ENCODE results near the gene CNNM3. TPM values are rescaled to one million over a fixed set of nuclear protein-coding genes. Genes with fewer than 3 reads are reported as not detected.

CNNM3 gene
- total RNA-seq, 1 donor from 2014 or later, result 27.5 TPM

DNA sequence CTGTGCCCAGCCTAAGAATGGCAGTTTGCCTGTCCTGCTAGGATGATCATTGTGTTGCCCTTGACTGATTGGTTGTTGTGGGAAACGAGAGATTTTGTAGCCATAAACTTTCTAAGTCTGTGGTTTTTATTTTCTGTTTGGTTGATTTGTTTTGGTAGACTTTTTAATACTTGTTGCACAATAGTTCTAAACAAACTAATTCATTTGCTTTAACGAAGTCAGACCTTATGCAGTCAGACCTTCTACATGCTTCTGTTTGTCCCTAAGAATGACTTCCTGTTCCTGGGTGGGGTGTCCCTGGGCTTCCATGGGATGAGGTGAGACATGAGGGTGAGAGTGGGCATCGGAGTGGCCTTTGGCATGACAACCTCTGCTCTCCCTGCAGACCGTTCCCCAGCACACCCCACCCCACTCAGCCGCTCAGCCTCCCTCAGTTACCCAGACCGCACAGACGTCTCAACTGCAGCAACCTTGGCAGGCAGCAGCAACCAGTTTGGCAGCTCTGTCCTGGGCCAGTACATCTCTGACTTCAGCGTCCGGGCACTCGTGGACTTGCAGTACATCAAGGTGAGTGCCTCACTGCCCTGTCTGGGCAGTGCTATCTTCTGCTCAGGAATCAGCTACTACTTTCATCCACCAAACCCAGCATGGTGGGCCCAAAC is 7.8 kb upstream of the CNNM3 start:
- Mint-ChIP-seq H3K27me3 (ENCODE audit: low read depth) (no peaks in the 10 kb centered on the region), H3K4me1 (no peaks in the 10 kb centered on the region), H3K27ac (no peak overlapping the region), H3K4me3 (no peak overlapping the region), H3K9me3 (no peaks in the 10 kb centered on the region), H3K36me3 (peaks cover 24% of the 10 kb centered on the region)
- no peak for DNase-seq (ENCODE audit: low spot score in 2 of 2, unreplicated experiment in 2 of 2)
- TF ChIP-seq, protein P1, sequence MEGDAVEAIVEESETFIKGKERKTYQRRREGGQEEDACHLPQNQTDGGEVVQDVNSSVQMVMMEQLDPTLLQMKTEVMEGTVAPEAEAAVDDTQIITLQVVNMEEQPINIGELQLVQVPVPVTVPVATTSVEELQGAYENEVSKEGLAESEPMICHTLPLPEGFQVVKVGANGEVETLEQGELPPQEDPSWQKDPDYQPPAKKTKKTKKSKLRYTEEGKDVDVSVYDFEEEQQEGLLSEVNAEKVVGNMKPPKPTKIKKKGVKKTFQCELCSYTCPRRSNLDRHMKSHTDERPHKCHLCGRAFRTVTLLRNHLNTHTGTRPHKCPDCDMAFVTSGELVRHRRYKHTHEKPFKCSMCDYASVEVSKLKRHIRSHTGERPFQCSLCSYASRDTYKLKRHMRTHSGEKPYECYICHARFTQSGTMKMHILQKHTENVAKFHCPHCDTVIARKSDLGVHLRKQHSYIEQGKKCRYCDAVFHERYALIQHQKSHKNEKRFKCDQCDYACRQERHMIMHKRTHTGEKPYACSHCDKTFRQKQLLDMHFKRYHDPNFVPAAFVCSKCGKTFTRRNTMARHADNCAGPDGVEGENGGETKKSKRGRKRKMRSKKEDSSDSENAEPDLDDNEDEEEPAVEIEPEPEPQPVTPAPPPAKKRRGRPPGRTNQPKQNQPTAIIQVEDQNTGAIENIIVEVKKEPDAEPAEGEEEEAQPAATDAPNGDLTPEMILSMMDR (IDR thresholded peaks at IDR 0.05; ENCODE audit: unreplicated experiment), result no peak

DNA sequence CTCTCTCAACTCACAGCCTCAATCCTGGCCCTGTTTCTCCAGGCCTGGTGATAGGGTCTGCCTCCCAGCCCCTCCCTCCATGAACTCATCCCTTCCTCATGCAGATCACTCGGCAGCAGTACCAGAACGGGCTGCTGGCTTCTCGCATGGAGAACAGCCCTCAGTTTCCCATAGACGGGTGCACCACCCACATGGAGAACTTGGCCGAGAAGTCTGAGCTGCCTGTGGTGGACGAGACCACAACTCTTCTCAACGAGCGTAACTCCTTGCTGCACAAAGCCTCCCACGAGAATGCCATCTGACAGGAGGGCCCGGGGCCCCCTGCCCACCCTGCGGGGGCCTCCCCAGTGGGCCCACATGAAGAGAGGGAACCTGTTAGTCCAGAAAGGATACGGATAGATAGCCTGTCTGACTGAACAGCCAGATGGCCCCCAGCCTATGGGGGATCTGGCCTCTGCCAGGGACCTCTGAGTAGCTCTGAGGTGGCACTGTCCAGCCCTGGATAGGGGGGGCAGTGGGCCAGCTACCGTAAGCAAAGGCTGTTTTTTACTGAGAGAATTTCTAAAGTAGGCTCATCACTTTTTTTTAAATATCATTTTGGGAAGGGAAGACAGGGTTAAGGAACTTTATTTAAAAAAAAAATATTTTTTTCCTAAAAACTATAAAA is 6.7 kb upstream of the CNNM3 start:
- Mint-ChIP-seq H3K9me3 (no peaks in the 10 kb centered on the region), H3K4me3 (no peak overlapping the region), H3K4me1 (no peaks in the 10 kb centered on the region), H3K27me3 (ENCODE audit: low read depth) (no peaks in the 10 kb centered on the region), H3K27ac (no peak overlapping the region), H3K36me3 (peaks cover 22% of the 10 kb centered on the region)
- TF ChIP-seq, protein P1 (IDR thresholded peaks at IDR 0.05; ENCODE audit: unreplicated experiment), result no peak
- DNase-seq (ENCODE audit: low spot score in 2 of 2, unreplicated experiment in 2 of 2), result no peak

DNA sequence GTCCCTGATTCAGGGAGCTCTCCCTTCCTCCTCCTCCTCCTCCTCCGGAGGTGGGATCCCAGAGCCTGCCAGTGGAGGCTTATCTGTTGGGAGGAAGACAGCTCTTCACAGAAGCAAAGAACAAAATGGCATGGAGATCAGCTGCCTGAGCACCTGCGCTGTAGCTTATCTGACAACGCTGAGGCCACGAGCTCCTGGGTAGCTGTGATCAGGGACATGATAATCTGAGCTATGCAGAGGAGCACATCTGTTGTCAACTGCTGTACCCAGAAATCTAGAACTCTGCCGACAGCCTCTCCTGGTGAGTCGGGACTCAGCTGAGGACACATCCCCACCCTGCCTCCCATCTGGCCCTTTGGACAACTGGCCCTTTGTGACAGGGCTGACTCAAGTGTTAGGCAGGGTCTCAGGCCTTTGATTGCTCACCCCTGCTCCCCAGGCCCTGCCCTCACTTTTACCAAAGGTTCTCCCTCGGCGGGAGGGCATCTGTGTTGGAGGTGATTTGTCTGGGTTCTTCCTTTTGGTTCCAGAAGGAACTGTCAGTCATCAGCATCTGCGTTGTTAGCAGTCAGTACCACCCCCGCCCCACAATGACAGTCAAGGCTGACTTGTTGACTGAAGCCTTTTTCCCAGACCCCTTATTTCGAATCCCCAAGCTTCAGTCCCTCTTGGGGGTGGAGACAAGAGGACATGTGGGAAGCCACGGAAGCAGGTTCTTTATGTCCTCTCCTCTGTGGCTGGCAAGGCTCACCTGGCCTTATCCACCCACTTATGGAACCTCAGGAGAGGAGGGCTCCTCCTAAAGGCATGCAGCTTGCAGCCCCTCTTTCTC is 5.9 kb upstream of the CNNM3 start:
- no peak overlapping the region for H3K4me3 Mint-ChIP-seq
- no peaks in the 10 kb centered on the region for H3K9me3 Mint-ChIP-seq
- H3K36me3 Mint-ChIP-seq, result peaks cover 20% of the 10 kb centered on the region

DNA sequence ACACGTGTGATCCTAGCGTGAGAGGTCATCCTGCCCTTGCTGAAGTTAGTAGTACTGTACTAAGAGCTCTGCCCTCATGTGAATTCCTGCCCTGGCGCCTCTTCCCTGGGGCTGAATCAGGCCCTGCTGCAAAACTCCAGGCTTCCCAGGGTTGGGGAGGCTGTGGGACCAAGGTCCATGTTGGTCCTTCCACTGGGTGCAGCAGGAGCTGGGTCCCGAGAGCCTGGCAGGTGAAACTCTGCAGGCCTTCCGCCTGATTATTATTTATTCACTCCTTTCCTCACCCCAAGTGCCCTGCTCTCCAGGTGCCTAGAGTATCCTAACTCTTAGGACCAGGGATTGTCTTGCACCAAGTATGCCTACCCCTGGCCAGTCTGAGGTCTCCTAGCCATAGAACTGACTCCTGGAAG is 5.3 kb upstream of the CNNM3 start:
- Mint-ChIP-seq H3K4me3 (no peak overlapping the region), H3K27ac (no peak overlapping the region), H3K9me3 (no peaks in the 10 kb centered on the region), H3K27me3 (ENCODE audit: low read depth) (no peaks in the 10 kb centered on the region), H3K4me1 (peaks cover 9% of the 10 kb centered on the region), H3K36me3 (peaks cover 20% of the 10 kb centered on the region)
- TF ChIP-seq, protein P1 (IDR thresholded peaks at IDR 0.05; ENCODE audit: unreplicated experiment), result no peak
- DNase-seq (ENCODE audit: low spot score in 2 of 2, unreplicated experiment in 2 of 2), result no peak

More for the DNA sequence above, 5.9 kb upstream of the CNNM3 start:
- Mint-ChIP-seq H3K27ac (no peak overlapping the region), H3K4me1 (peaks cover 4% of the 10 kb centered on the region), H3K27me3 (ENCODE audit: low read depth) (no peaks in the 10 kb centered on the region)
- TF ChIP-seq, protein P1 (IDR thresholded peaks at IDR 0.05; ENCODE audit: unreplicated experiment), result no peak
- DNase-seq (ENCODE audit: low spot score in 2 of 2, unreplicated experiment in 2 of 2), result no peak

DNA sequence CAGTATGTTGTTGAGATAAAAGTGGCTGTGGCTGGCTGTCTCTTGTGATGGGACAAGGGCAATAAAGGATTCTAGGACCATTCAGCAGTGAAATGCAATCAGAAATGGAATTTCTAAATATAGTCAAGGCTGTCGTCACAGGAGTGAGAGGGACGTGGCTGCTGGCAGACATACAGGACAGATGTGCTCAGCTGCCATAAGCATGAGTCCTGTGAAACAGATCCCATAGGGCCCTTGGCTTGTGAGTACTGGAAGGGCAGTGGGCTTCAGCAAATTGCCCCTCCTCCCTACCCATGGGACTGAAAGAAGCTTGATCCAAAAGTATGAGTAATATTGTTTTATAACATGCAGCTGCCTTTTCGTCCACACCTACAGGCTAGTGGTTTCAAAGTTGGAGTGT is 4.2 kb upstream of the CNNM3 start:
- Mint-ChIP-seq H3K9me3 (no peaks in the 10 kb centered on the region), H3K4me3 (no peak overlapping the region), H3K36me3 (peaks cover 14% of the 10 kb centered on the region), H3K27ac (no peak overlapping the region), H3K4me1 (peaks cover 9% of the 10 kb centered on the region), H3K27me3 (ENCODE audit: low read depth) (no peaks in the 10 kb centered on the region)
- TF ChIP-seq, protein P1 (IDR thresholded peaks at IDR 0.05; ENCODE audit: unreplicated experiment), result no peak
- no peak for DNase-seq (ENCODE audit: low spot score in 2 of 2, unreplicated experiment in 2 of 2)

Data from mesothelial cell of epicardium (in vitro differentiated cells).